ENCODE measurements around the gene CYB561A3. TPM values are rescaled to one million over a fixed set of nuclear protein-coding genes. Genes with fewer than 3 reads are reported as not detected.
A peak's percentile ranks its signal among the peaks of the same experiment; 100 is the strongest.

Gene CYB561A3
- total RNA-seq, 2 experiments from 2014 or later = 43.9 to 51.2 TPM

DNA sequence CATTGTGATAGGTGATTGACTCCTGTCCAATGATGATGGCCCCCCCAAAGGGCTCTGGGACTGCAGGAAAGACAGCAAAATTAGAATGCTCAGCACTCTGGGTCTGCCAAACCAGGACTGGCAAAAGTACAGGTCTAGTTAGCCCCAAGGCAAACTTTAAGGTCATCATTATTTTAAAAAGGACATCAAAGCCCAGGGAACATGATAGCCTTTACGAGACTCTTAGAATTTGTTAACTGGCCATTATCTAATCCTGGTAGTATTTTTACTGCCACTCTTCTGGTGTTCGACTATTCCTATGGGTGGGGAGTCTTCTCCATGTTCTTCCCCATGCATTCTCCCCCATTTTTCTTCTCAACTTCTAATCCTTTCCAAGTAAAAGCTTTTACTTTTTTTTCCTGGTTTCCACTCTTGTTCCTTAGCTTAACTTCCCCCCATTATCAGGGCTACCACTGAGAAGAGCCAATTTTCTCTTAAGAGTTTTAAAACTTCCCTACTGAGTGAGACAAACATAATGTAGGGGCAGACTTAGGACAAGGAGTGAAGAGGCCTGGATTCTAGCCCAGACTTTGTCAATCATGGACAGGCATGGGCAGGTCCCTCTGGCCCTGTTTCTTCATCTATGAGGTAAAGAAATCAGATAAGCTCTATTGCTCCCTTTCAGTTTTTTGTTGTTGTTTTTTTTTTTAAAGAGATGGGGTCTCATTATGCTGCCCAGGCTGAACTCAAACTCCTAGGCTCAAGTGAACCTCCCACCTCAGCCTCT lies 35.9 kb downstream of the CYB561A3 start:
- no peaks in the 10 kb centered on the region for H3K27me3 Mint-ChIP-seq
- DNase-seq = no peak
- no peak for ATAC-seq
- H3K4me3 Mint-ChIP-seq = no peak overlapping the region
- peak overlapping the region; percentile 15 for H3K27ac Mint-ChIP-seq
- peaks cover 30% of the 10 kb centered on the region for H3K4me1 Mint-ChIP-seq
- no peaks in the 10 kb centered on the region for H3K9me3 Mint-ChIP-seq (ENCODE audit: low read depth)
- H3K36me3 Mint-ChIP-seq = peaks cover 56% of the 10 kb centered on the region
- CTCF ChIA-PET = interaction anchor here (0.8 kb wide), 1 partner anchor 31 kb away, joined by 3 read pairs; the partner anchor contains the start of gene VWCE

GRCh38 chr11:61315260-61315659 lies 46.4 kb downstream of the CYB561A3 start:
- Mint-ChIP-seq H3K36me3 (peaks cover 39% of the 10 kb centered on the region), H3K27ac (no peak overlapping the region), H3K27me3 (no peaks in the 10 kb centered on the region), H3K9me3 (ENCODE audit: low read depth) (no peaks in the 10 kb centered on the region), H3K4me1 (peaks cover 4% of the 10 kb centered on the region), H3K4me3 (no peak overlapping the region)
- ATAC-seq (no peak), DNase-seq (no peak)
- CTCF ChIA-PET = interaction anchor here (0.6 to 1.3 kb wide), 2 partner anchors 38 to 70 kb away, joined by 3 read pairs; no protein-coding TSS in a partner anchor

GRCh38 chr11:61310749-61311148 lies 50.9 kb downstream of the CYB561A3 start:
- peaks cover 12% of the 10 kb centered on the region for H3K4me1 Mint-ChIP-seq
- no peak overlapping the region for H3K4me3 Mint-ChIP-seq
- H3K27ac Mint-ChIP-seq = no peak overlapping the region
- ATAC-seq (no peak), DNase-seq (no peak)
- H3K27me3 Mint-ChIP-seq = no peaks in the 10 kb centered on the region
- H3K36me3 Mint-ChIP-seq = peaks cover 27% of the 10 kb centered on the region
- H3K9me3 Mint-ChIP-seq (ENCODE audit: low read depth) = no peaks in the 10 kb centered on the region
- CTCF ChIA-PET = interaction anchor here (1.0 to 2.7 kb wide), 3 partner anchors 12 to 75 kb away, joined by 3 to 9 read pairs (median 6); no protein-coding TSS in a partner anchor

GRCh38 chr11:61309739-61310138 lies 51.9 kb downstream of the CYB561A3 start:
- peak; percentile 67 for ATAC-seq
- peak; percentile 52 for DNase-seq
- Mint-ChIP-seq H3K36me3 (peaks cover 24% of the 10 kb centered on the region), H3K9me3 (ENCODE audit: low read depth) (no peaks in the 10 kb centered on the region), H3K4me3 (no peak overlapping the region), H3K27me3 (no peaks in the 10 kb centered on the region), H3K4me1 (peaks cover 12% of the 10 kb centered on the region), H3K27ac (peak overlapping the region; percentile 46)
- CTCF ChIA-PET = interaction anchor here (0.7 to 2.7 kb wide), 5 partner anchors 11 to 81 kb away, joined by 3 to 9 read pairs (median 5); partner anchors contain the start of gene VWCE

DNA sequence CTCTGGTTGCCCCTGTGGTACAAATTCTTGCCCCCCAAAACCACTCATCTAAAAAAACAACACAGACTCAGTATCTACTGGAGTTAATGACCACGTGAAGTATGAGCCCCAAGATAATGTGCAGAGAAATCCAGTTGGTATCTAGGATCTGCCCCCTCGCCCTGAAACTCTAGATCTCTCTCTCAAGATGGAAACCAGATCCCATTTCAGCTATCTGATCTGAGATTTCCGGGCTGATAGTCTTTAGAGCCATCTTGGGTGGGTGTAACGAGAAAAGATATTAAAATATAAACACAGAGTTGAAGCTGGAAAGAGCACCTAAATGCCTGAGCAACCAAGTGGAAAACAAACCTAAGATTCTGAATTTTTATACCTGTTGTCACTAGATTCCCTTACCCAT lies 52.5 kb downstream of the CYB561A3 start:
- no peaks in the 10 kb centered on the region for H3K27me3 Mint-ChIP-seq
- H3K27ac Mint-ChIP-seq = no peak overlapping the region
- no peaks in the 10 kb centered on the region for H3K9me3 Mint-ChIP-seq (ENCODE audit: low read depth)
- no peak for DNase-seq
- no peak overlapping the region for H3K4me3 Mint-ChIP-seq
- H3K4me1 Mint-ChIP-seq = peaks cover 12% of the 10 kb centered on the region
- ATAC-seq = no peak
- CTCF ChIA-PET = interaction anchor here (0.7 to 2.7 kb wide), 4 partner anchors 14 to 81 kb away, joined by 3 to 9 read pairs (median 4); partner anchors contain the start of gene VWCE
- H3K36me3 Mint-ChIP-seq = peaks cover 23% of the 10 kb centered on the region

DNA sequence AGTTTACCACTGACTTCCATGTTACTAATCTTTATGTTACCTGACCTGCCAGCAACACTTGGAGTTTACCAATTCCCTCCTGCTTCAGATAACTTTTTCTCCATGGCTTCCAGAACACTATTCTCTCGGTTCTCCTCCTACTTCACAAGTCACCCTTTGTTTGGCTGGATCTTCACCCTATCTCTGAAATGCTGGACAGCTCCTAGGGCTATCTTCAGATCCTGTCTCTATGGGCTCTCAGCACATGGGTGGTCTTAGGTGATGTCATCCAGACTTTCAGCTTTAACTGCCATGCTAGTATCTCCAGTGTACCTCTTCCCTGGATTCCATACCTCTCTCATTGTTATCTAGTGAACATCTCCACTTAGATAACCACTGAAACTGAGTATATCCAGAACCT lies 54.3 kb downstream of the CYB561A3 start:
- peaks cover 25% of the 10 kb centered on the region for H3K36me3 Mint-ChIP-seq
- no peaks in the 10 kb centered on the region for H3K27me3 Mint-ChIP-seq
- peaks cover 12% of the 10 kb centered on the region for H3K4me1 Mint-ChIP-seq
- DNase-seq = no peak
- H3K9me3 Mint-ChIP-seq (ENCODE audit: low read depth) = no peaks in the 10 kb centered on the region
- ATAC-seq = no peak
- H3K4me3 Mint-ChIP-seq = no peak overlapping the region
- CTCF ChIA-PET = no interaction called here
- no peak overlapping the region for H3K27ac Mint-ChIP-seq

DNA sequence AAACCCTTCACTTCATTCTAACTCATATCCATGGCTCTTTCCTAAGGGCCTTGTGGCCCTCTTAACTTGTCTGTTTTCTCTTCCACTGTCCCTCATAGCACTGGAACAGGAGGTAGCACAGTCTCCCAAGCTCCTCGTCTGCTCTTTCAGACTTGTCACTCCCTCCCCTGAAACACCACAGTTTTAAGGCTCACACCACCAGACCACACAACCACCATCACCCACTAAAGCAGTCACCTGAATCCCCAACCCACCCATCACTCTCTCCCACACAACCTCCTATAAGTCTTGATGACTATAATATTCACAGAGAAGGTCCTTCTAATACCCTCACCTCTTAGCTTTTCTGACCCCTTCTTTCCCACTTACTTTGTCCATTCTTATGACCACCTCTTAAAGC lies 55.5 kb downstream of the CYB561A3 start:
- Mint-ChIP-seq H3K36me3 (peaks cover 28% of the 10 kb centered on the region), H3K27me3 (no peaks in the 10 kb centered on the region), H3K9me3 (ENCODE audit: low read depth) (no peaks in the 10 kb centered on the region), H3K4me3 (no peak overlapping the region), H3K27ac (no peak overlapping the region), H3K4me1 (peaks cover 12% of the 10 kb centered on the region)
- CTCF ChIA-PET = no interaction called here
- DNase-seq (no peak), ATAC-seq (no peak)

DNA sequence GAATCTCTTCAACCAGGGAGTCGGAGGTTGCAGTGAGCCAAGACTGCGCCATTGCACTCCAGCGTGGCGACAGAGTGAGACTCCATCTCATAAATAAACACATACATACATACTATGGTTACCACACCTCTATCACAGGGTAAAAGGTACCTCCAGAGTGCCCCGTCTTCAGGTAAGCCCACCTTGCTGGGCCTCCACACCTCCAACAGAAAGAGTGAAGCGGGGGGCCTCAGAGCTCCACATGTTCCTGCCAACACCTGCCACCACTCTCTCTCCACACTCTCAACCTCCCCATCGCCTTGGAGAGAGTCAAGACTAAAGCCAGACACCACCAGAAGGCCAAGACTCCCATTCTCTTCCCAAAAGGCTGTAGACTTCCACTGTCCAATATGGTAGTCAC lies 56.3 kb downstream of the CYB561A3 start:
- Mint-ChIP-seq H3K27ac (no peak overlapping the region), H3K9me3 (ENCODE audit: low read depth) (no peaks in the 10 kb centered on the region), H3K4me1 (peaks cover 12% of the 10 kb centered on the region), H3K36me3 (peaks cover 33% of the 10 kb centered on the region), H3K4me3 (no peak overlapping the region), H3K27me3 (no peaks in the 10 kb centered on the region)
- no peak for ATAC-seq
- no peak for DNase-seq
- CTCF ChIA-PET = interaction anchor here (0.7 kb wide), 1 partner anchor 404 kb away, joined by 3 read pairs; no protein-coding TSS in a partner anchor

DNA sequence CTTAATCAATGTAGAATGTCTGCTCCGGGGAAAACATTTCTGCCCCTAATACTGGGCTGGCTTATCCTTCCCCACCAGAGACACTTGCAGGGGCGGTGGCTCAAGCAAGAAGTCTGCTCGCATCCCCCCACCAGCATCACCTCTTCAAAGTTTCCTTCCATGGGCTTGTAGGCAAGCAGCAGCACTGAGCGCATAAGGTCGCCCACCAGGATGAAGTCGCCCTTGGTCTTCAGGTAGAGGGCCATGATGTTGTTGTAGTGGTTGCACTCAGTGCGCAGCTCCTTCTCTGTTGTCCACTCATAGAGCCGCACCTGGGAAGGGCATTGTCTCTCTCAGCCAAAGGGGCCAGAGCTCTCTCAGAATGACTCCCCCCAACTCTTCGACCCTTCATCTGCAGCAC lies 58.0 kb downstream of the CYB561A3 start:
- Mint-ChIP-seq H3K27ac (no peak overlapping the region), H3K27me3 (no peaks in the 10 kb centered on the region), H3K4me1 (peaks cover 9% of the 10 kb centered on the region), H3K36me3 (peaks cover 36% of the 10 kb centered on the region), H3K9me3 (ENCODE audit: low read depth) (no peaks in the 10 kb centered on the region), H3K4me3 (no peak overlapping the region)
- DNase-seq = no peak
- CTCF ChIA-PET = interaction anchor here (0.9 kb wide), 1 partner anchor 33 kb away, joined by 5 read pairs; no protein-coding TSS in a partner anchor
- ATAC-seq = no peak

GRCh38 chr11:61302550-61302949 lies 59.1 kb downstream of the CYB561A3 start:
- no peak overlapping the region for H3K4me3 Mint-ChIP-seq
- peaks cover 42% of the 10 kb centered on the region for H3K36me3 Mint-ChIP-seq
- H3K27me3 Mint-ChIP-seq = no peaks in the 10 kb centered on the region
- no peak for DNase-seq
- ATAC-seq = no peak
- peaks cover 21% of the 10 kb centered on the region for H3K4me1 Mint-ChIP-seq
- no peak overlapping the region for H3K27ac Mint-ChIP-seq
- no peaks in the 10 kb centered on the region for H3K9me3 Mint-ChIP-seq (ENCODE audit: low read depth)
- CTCF ChIA-PET = interaction anchor here (0.8 kb wide), 1 partner anchor 83 kb away, joined by 3 read pairs; no protein-coding TSS in a partner anchor

Other genes with a start within 250 kb of the CYB561A3 start
- gene VPS37C, start 200.5 kb downstream of the CYB561A3 start, total RNA-seq = 1 to 10 TPM; 5.4 to 5.6 TPM
- gene PGA3, start 158.4 kb downstream of the CYB561A3 start, total RNA-seq = not detected
- not detected for gene PGA4, start 139.5 kb downstream of the CYB561A3 start, total RNA-seq
- gene PGA5, start 120.7 kb downstream of the CYB561A3 start, total RNA-seq = not detected
- gene VWCE, start 66.6 kb downstream of the CYB561A3 start, total RNA-seq = 1 to 10 TPM; 3.8 to 3.9 TPM
- gene DDB1, start 28.8 kb downstream of the CYB561A3 start, total RNA-seq = 100 to 1,000 TPM; 189 to 258 TPM
- gene TKFC, start 28.7 kb downstream of the CYB561A3 start, total RNA-seq = 10 to 100 TPM; 36.9 to 42.3 TPM
- 10 to 100 TPM; 48.3 to 60.6 TPM for gene TMEM138, start 492 bp upstream of the CYB561A3 start, total RNA-seq
- 10 to 100 TPM in 1 of 2 experiments, 1 to 10 TPM in 1; 7.8 to 15.3 TPM for gene TMEM216, start 30.7 kb upstream of the CYB561A3 start, total RNA-seq
- 100 to 1,000 TPM; 103 to 118 TPM for gene CPSF7, start 68.1 kb upstream of the CYB561A3 start, total RNA-seq
- 10 to 100 TPM; 37.6 to 57.6 TPM for gene SDHAF2, start 68.2 kb upstream of the CYB561A3 start, total RNA-seq
- under 1 TPM in 1 of 2 experiments, not detected in 1; 0.09 TPM for gene LRRC10B, start 146.9 kb upstream of the CYB561A3 start, total RNA-seq
- not detected for gene SYT7, start 219.2 kb upstream of the CYB561A3 start, total RNA-seq